IPS DF 4.7 (cell line): ENCODE measurements around the gene YJEFN3.
A peak's percentile ranks its signal among the peaks of the same experiment; 100 is the strongest.

Experiments used
- DNase-seq: peaks from one replicate; pipeline ENCODE4 v3.0.0-alpha.2; 2013; ENCODE audit warnings: low spot score; ENCODE audit errors: extremely low read depth

The YJEFN3 gene

GRCh38 chr19:19528721-19529490, at the start of gene YJEFN3:
YJEFN3 (plus strand) TSS chr19:19528911; CDS start chr19:19528933, 22 bp downstream.
- DNase-seq: no peak

- DNase-seq: no peak
Measured at GRCh38 chr19:19480688-19481087, 48.0 kb upstream of the YJEFN3 start.

GRCh38 chr19:19482809-19483596, 45.7 kb upstream of the YJEFN3 start:
- DNase-seq: no peak

- no peak for DNase-seq
Measured at GRCh38 chr19:19485161-19485997, 43.3 kb upstream of the YJEFN3 start.

- no peak for DNase-seq
Measured at GRCh38 chr19:19485998-19486290, 42.8 kb upstream of the YJEFN3 start.

GRCh38 chr19:19486343-19487076, 42.2 kb upstream of the YJEFN3 start:
- DNase-seq: no peak

- no peak for DNase-seq
Measured at GRCh38 chr19:19487077-19487949, 41.4 kb upstream of the YJEFN3 start.

- DNase-seq: no peak
Measured at GRCh38 chr19:19487950-19488874, 40.5 kb upstream of the YJEFN3 start.

GRCh38 chr19:19488875-19489690, 39.6 kb upstream of the YJEFN3 start:
- DNase-seq: peak; percentile 96

GRCh38 chr19:19489804-19490204, 38.9 kb upstream of the YJEFN3 start:
- DNase-seq: no peak

GRCh38 chr19:19490214-19490968, 38.3 kb upstream of the YJEFN3 start:
- peak; percentile 68 for DNase-seq

- no peak for DNase-seq
Measured at GRCh38 chr19:19491321-19492025, 37.2 kb upstream of the YJEFN3 start.

GRCh38 chr19:19492026-19492610, 36.6 kb upstream of the YJEFN3 start:
- no peak for DNase-seq

- DNase-seq: no peak
Measured at GRCh38 chr19:19493841-19494546, 34.7 kb upstream of the YJEFN3 start.

GRCh38 chr19:19495614-19496603, 32.8 kb upstream of the YJEFN3 start:
- DNase-seq: no peak
